ENCODE results near the gene PIGQ. TPM values are rescaled to one million over a fixed set of nuclear protein-coding genes. Genes with fewer than 3 reads are reported as not detected.

Gene PIGQ
- total and polyA plus RNA-seq, 2 experiments from 2014 or later: 30.2 to 62.3 TPM

GRCh38 chr16:595094-595528 is 25.3 kb downstream of the PIGQ start:
- H3F3A ChIP-seq (replicated peaks; ENCODE audit: low read depth): 0 out of 2 replicates have a peak, but pooled peaks cover 3% of the 10 kb centered on the region
- peaks cover 34% of the 10 kb centered on the region for H3K79me2 ChIP-seq (replicated peaks; ENCODE audit: insufficient read depth)
- H2AFZ ChIP-seq: no peak overlapping the region
- TF ChIP-seq JUNB (IDR thresholded peaks at IDR 0.05; ENCODE audit: unreplicated experiment) (no peak), ZNF462 (CRISPR knock-in tag; IDR thresholded peaks at IDR 0.05) (no peak), STAT1 (IDR thresholded peaks at IDR 0.05; ENCODE audit: unreplicated experiment) (no peak), REST (IDR thresholded peaks at IDR 0.05; ENCODE audit: unreplicated experiment) (no peak), EZH2phosphoT487 (IDR thresholded peaks at IDR 0.05; ENCODE audit: unreplicated experiment) (no peak)
- H4K20me1 ChIP-seq (replicated peaks; ENCODE audit: insufficient read depth): peaks cover 19% of the 10 kb centered on the region
- no peak overlapping the region for H3K4me2 ChIP-seq
- peaks cover 16% of the 10 kb centered on the region for H3K36me3 Mint-ChIP-seq (ENCODE audit: low read depth)
- ATAC-seq (no peak), DNase-seq (ENCODE audit: low spot score) (no peak)
- no peak overlapping the region; the same call in 2 of the 3 replicates for H3K4me3 Mint-ChIP-seq
- no peaks in the 10 kb centered on the region; the same call in 1 of the 3 replicates for H3K9me3 Mint-ChIP-seq
- no peaks in the 10 kb centered on the region for H3K27me3 ChIP-seq (ENCODE audit: insufficient read depth)
- H3K4me3 ChIP-seq: no peak overlapping the region
- peaks cover 21% of the 10 kb centered on the region for H3K27me3 Mint-ChIP-seq (ENCODE audit: insufficient read depth, low read depth, poor library complexity)
- no peak overlapping the region for H3K27ac Mint-ChIP-seq
- H3K4me1 Mint-ChIP-seq: peaks cover 9% of the 10 kb centered on the region
- no peak overlapping the region for H3K27ac ChIP-seq (ENCODE audit: low read depth)
- no peaks in the 10 kb centered on the region for H3K4me1 ChIP-seq (ENCODE audit: insufficient read depth)
- no peaks in the 10 kb centered on the region for H3K36me3 ChIP-seq (ENCODE audit: insufficient read depth)
- H3K9me2 ChIP-seq (ENCODE audit: insufficient read depth): no peaks in the 10 kb centered on the region

Measured in GM23338 (cell line).